ENCODE data around the gene GPR4. TPM values are rescaled to one million over a fixed set of nuclear protein-coding genes. Genes with fewer than 3 reads are reported as not detected.

GPR4 gene
- total RNA-seq, 1 donor from 2014 or later, result 0.30 TPM

DNA sequence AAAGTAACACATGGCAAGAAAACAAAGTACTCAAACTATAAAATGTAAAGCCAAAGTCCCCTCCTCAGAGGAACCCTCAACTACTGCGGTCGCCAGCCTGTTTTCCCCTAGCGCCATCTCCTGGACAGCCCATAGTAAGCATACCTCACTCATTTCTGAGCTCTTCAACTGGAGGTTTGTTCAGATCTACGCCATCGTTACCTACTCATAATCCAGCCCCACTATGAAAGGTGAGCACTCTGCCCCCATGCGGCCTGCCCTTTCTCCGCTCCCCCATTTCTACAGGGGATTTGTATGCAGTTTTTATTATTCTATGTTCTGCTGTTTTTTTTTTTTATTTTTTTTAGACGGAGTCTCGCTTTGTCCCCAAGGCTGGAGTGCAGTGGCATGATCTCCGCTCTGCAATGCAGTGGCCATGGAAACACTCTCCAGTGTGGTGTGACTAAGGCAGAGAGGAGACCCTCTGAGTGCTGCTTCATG lies 43.6 kb downstream of the GPR4 start:
- Histone ChIP-seq H3K4me2 (ENCODE audit: low read length) (no peak overlapping the region), H3K9me3 (ENCODE audit: insufficient read depth, low read depth, low read length) (no peaks in the 10 kb centered on the region), H3K27ac (ENCODE audit: low read depth, low read length) (no peak overlapping the region), H3K9ac (ENCODE audit: low read length) (no peak overlapping the region), H3K4me1 (ENCODE audit: insufficient read depth, low read length) (peaks cover 5% of the 10 kb centered on the region), H3K27me3 (ENCODE audit: insufficient read depth, low read length) (no peaks in the 10 kb centered on the region), H3K4me3 (ENCODE audit: insufficient read depth, low read depth, low read length) (no peak overlapping the region), H3K36me3 (ENCODE audit: insufficient read depth, low read length) (no peaks in the 10 kb centered on the region), H2AFZ (ENCODE audit: low read depth, low read length) (no peak overlapping the region), H4K20me1 (ENCODE audit: insufficient read depth, low read length) (peaks cover 61% of the 10 kb centered on the region), H3K79me2 (ENCODE audit: insufficient read depth, low read length) (no peaks in the 10 kb centered on the region)
- H3K4me3 Mint-ChIP-seq (ENCODE audit: unreplicated experiment), result no peak overlapping the region
- peaks cover 4% of the 10 kb centered on the region for H3K4me1 Mint-ChIP-seq (ENCODE audit: low read depth, unreplicated experiment)
- DNase-seq (ENCODE audit: low read depth) (no peak), FAIRE-seq (no peak)
- H3K27me3 Mint-ChIP-seq (ENCODE audit: low read depth, unreplicated experiment), result no peaks in the 10 kb centered on the region
- TF ChIP-seq CTCF (IDR thresholded peaks at IDR 0.05; ENCODE audit: insufficient read depth, low read depth, low read length) (peak; percentile 72), EZH2 (IDR thresholded peaks at IDR 0.05; ENCODE audit: insufficient read depth, low read length) (no peak)
- H3K9me3 Mint-ChIP-seq (ENCODE audit: unreplicated experiment), result no peaks in the 10 kb centered on the region
- peaks cover 8% of the 10 kb centered on the region for H3K36me3 Mint-ChIP-seq (ENCODE audit: low read depth, unreplicated experiment)
- H3K27ac Mint-ChIP-seq (ENCODE audit: unreplicated experiment), result peak overlapping the region; percentile 47

GRCh38 chr19:45556835-45557234 lies 45.2 kb downstream of the GPR4 start:
- Mint-ChIP-seq H3K4me3 (ENCODE audit: unreplicated experiment) (no peak overlapping the region), H3K4me1 (ENCODE audit: low read depth, unreplicated experiment) (no peaks in the 10 kb centered on the region), H3K27me3 (ENCODE audit: low read depth, unreplicated experiment) (no peaks in the 10 kb centered on the region), H3K27ac (ENCODE audit: unreplicated experiment) (no peak overlapping the region), H3K36me3 (ENCODE audit: low read depth, unreplicated experiment) (peaks cover 11% of the 10 kb centered on the region), H3K9me3 (ENCODE audit: unreplicated experiment) (no peaks in the 10 kb centered on the region)
- TF ChIP-seq EZH2 (IDR thresholded peaks at IDR 0.05; ENCODE audit: insufficient read depth, low read length), result no peak
- no peak for TF ChIP-seq CTCF (IDR thresholded peaks at IDR 0.05; ENCODE audit: insufficient read depth, low read depth, low read length)
- DNase-seq (ENCODE audit: low read depth) (no peak), FAIRE-seq (no peak)
- Histone ChIP-seq H3K27me3 (ENCODE audit: insufficient read depth, low read length) (no peaks in the 10 kb centered on the region), H3K4me3 (ENCODE audit: insufficient read depth, low read depth, low read length) (no peak overlapping the region), H3K79me2 (ENCODE audit: insufficient read depth, low read length) (no peaks in the 10 kb centered on the region), H3K9me3 (ENCODE audit: insufficient read depth, low read depth, low read length) (no peaks in the 10 kb centered on the region), H3K9ac (ENCODE audit: low read length) (no peak overlapping the region), H2AFZ (ENCODE audit: low read depth, low read length) (no peak overlapping the region), H3K27ac (ENCODE audit: low read depth, low read length) (no peak overlapping the region), H3K4me1 (ENCODE audit: insufficient read depth, low read length) (no peaks in the 10 kb centered on the region), H3K4me2 (ENCODE audit: low read length) (no peak overlapping the region), H3K36me3 (ENCODE audit: insufficient read depth, low read length) (no peaks in the 10 kb centered on the region), H4K20me1 (ENCODE audit: insufficient read depth, low read length) (peaks cover 68% of the 10 kb centered on the region)

DNA sequence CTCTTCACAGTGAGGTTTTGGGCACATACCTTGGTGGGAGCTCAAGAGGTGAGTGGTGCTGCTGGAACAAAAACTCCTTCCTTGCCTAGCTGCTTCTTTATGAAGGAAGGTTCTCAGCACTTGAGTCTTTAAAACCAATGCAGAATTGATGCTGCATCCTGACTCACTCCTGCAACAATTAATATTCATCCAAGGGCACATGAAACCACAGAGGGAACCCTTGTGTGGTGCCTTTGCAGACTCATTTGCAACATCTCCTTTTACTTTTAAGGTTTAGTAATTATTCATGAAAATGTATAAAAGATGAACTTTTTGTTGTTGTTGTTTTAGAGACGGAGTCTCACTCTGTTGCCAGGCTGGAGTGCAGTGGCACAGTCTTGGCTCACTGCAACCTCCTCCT lies 47.5 kb downstream of the GPR4 start:
- H3K4me3 Mint-ChIP-seq (ENCODE audit: unreplicated experiment), result no peak overlapping the region
- no peaks in the 10 kb centered on the region for H3K27me3 ChIP-seq (ENCODE audit: insufficient read depth, low read length)
- no peak overlapping the region for H3K27ac ChIP-seq (ENCODE audit: low read depth, low read length)
- no peaks in the 10 kb centered on the region for H3K9me3 ChIP-seq (ENCODE audit: insufficient read depth, low read depth, low read length)
- no peak for FAIRE-seq
- DNase-seq (ENCODE audit: low read depth), result no peak
- no peak overlapping the region for H3K9ac ChIP-seq (ENCODE audit: low read length)
- H3K27me3 Mint-ChIP-seq (ENCODE audit: low read depth, unreplicated experiment), result no peaks in the 10 kb centered on the region
- peaks cover 57% of the 10 kb centered on the region for H4K20me1 ChIP-seq (ENCODE audit: insufficient read depth, low read length)
- peaks cover 2% of the 10 kb centered on the region for H3K9me3 Mint-ChIP-seq (ENCODE audit: unreplicated experiment)
- no peak overlapping the region for H3K27ac Mint-ChIP-seq (ENCODE audit: unreplicated experiment)
- H3K4me2 ChIP-seq (ENCODE audit: low read length), result no peak overlapping the region
- H3K4me1 ChIP-seq (ENCODE audit: insufficient read depth, low read length), result no peaks in the 10 kb centered on the region
- peaks cover 9% of the 10 kb centered on the region for H3K36me3 Mint-ChIP-seq (ENCODE audit: low read depth, unreplicated experiment)
- no peak overlapping the region for H2AFZ ChIP-seq (ENCODE audit: low read depth, low read length)
- H3K4me1 Mint-ChIP-seq (ENCODE audit: low read depth, unreplicated experiment), result no peaks in the 10 kb centered on the region
- H3K79me2 ChIP-seq (ENCODE audit: insufficient read depth, low read length), result no peaks in the 10 kb centered on the region
- TF ChIP-seq CTCF (IDR thresholded peaks at IDR 0.05; ENCODE audit: insufficient read depth, low read depth, low read length) (no peak), EZH2 (IDR thresholded peaks at IDR 0.05; ENCODE audit: insufficient read depth, low read length) (no peak)
- H3K36me3 ChIP-seq (ENCODE audit: insufficient read depth, low read length), result no peaks in the 10 kb centered on the region
- no peak overlapping the region for H3K4me3 ChIP-seq (ENCODE audit: insufficient read depth, low read depth, low read length)

All from astrocyte (in vitro differentiated cells and primary cell).